Measurements from ENCODE around the gene FNDC3B.

FNDC3B gene

DNA sequence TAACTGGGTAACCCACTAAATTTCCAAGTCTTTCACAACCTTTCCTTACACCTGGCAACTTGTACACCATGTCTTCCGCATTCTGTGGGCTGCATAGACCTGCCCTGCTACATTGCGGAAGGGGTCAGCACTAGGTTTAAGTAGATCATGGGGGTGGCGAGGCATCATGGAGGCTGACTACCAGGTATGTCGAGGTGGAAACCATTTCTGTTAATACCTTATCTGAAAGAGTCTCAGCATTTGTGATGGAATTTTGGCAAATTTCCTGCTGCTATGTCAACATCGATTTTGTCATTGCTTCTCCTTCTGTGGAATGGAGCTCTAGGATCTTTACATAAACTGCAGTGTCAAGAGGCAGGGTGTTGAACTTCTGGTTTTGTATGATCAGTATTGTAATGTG lies 221.7 kb downstream of the FNDC3B start:
- TF ChIP-seq, protein P1, sequence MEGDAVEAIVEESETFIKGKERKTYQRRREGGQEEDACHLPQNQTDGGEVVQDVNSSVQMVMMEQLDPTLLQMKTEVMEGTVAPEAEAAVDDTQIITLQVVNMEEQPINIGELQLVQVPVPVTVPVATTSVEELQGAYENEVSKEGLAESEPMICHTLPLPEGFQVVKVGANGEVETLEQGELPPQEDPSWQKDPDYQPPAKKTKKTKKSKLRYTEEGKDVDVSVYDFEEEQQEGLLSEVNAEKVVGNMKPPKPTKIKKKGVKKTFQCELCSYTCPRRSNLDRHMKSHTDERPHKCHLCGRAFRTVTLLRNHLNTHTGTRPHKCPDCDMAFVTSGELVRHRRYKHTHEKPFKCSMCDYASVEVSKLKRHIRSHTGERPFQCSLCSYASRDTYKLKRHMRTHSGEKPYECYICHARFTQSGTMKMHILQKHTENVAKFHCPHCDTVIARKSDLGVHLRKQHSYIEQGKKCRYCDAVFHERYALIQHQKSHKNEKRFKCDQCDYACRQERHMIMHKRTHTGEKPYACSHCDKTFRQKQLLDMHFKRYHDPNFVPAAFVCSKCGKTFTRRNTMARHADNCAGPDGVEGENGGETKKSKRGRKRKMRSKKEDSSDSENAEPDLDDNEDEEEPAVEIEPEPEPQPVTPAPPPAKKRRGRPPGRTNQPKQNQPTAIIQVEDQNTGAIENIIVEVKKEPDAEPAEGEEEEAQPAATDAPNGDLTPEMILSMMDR (IDR thresholded peaks at IDR 0.05): no peak

DNA sequence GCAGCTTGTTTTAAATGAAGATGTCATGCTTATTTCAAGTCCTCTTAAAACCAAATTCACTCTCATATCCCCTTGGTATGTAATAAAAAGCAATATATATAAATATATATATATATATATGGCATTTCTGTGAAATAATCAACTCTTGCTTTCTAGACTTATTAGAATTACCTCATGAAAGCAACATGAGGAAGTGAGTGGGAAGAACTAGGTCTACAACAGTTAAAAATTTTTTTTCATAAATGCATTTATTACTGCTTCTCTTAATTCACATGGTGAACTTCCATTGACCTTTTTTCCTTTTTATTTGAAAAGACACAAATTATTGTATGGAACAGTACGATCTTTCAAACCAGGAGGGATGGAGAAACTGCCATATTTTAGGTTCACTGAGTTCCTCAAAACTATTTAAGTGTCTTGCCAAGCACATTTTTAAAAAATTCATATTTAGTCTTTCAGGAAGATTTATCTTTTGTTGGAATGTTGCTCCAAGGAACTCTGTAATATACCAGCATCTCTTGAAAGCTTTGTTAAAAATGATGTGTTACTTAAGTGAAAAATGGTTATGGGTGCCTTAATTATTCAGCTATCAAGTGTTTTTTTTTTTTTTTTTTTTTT lies 223.7 kb downstream of the FNDC3B start:
- TF ChIP-seq, protein P1 (IDR thresholded peaks at IDR 0.05): no peak

DNA sequence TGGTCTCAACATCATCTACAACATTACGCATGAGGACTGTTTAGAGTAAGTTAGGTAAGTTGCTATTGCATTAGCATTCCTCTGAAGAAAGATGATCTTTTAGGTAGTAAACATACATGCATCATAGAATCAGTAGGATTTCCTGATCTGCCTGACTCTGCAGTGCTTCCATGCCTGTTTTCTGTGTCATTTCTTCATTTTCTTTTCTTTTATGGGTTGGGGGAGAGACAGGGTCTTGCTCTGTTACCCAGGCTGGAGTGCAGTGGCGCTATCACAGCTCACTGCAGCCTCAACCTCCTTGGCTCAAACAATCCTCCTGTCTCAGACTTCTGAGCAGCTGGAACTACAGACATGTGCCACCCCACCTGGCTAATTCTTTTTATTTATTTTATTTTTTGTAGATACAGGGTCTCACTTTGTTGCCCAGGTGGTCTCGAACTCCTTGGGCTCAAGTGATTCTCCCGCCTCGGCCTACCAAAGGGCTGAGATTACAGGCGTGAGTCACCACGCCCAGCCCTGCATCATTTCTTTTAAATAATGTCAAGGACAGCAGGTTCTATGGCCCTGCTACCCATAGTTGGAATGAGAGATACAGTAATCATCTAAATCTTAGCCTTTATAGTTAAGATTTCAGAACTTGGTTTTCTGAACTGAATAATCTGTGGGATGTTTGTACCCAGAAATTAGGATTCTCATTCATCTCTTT lies 224.6 kb downstream of the FNDC3B start:
- TF ChIP-seq, protein P1 (IDR thresholded peaks at IDR 0.05): no peak

DNA sequence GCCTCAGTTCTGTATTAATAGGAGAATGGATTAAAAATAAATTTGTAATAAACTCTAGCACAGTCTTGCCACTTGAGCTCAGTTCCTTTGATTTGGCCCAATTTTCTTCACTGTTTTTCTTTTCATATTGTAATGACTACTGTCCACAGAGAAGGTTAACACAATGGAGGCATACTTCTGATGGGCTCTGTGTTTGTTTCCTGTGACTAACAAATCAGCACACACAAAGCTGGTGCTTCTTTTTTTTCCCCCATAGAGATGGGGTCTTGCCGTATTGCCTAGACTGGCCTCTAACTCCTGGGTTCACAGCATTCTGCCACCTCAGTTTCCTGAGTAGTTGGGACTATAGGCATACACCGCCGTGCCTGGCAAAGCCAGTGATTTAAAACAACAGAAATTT lies 226.7 kb downstream of the FNDC3B start:
- TF ChIP-seq, protein P1 (IDR thresholded peaks at IDR 0.05): no peak

DNA sequence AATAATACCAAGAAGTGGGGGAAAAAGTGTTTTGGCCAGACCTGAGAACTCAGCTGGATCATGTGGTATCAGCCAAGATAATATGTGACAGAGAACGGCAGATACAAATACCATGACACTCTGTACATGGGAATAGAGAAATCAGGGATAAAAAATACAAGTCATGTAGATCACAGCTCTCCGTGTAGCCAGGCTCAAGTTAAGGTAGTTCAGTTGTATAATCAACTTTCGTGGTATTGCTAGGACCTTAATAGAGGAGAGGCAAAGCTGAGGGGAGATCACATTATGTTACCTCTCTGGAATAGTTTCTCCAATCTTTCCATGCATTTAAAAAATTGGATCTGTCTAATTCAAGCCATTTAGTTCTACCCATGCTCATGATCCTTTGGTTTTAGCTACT lies 229.0 kb downstream of the FNDC3B start:
- TF ChIP-seq, protein P1 (IDR thresholded peaks at IDR 0.05): no peak

DNA sequence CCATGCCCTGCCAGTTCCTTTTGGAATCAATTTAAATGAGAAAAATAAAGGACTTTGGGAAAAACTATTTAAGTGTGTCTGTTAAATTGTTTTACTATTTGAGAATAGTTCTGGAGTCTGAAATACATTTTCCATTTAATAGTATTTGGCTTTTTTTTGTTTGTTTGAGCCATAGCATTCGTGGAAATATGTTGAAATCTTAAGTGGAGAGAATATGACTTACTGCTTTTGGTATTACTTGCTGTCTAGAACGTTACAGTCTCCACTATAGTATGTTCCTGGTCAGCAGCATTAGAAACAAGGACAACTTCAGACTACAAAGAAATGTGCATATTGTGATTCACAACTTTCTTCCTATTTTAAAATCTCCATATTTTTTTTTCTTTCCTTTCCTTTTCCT lies 229.5 kb downstream of the FNDC3B start:
- TF ChIP-seq, protein P1 (IDR thresholded peaks at IDR 0.05): no peak

DNA sequence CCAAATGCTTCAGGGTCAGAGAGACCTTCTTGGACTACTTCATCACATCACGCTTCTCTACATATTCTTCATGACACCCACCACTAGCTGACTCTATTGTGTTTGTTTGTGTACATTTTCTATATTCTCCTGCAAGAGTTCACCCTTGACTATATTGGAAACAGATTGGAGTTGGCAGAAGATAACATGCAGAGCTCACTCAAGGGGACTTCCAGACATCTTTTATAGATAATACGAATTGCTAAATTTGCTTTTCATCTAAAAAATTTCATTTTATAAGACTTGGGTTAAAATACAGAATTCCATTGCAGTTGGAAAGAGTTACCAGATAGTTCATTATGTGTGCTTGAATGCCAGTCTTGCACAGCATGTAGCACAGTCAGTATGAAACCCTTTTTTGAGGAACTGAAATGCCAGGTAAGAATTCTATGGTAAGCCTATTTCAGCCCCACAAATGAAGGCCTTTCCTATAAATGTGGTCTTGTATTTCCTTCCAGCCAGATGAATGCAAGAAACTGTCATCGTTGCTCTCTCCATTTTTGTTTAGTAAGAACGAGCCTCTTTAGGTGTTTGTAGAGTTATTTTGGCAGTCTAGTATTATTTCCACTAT lies 231.3 kb downstream of the FNDC3B start:
- TF ChIP-seq, protein P1 (IDR thresholded peaks at IDR 0.05): no peak

Measured in LNCAP (cell line).